HepG2 (cell line): ENCODE results near the gene ENTPD2. TPM values are rescaled to one million over a fixed set of nuclear protein-coding genes. Genes with fewer than 3 reads are reported as not detected.
A peak's percentile ranks its signal among the peaks of the same experiment; 100 is the strongest.

ENCODE experiments used
- ARNT2 ChIP-seq: sonication (generic); formaldehyde crosslinking; IDR thresholded peaks from 2 replicates; pipeline ENCODE4 v1.8.0; 2022; ENCODE audit warnings: mild to moderate bottlenecking, low read depth, missing genetic modification reagents, moderate library complexity
- FOSL1 ChIP-seq: sonication (generic); formaldehyde crosslinking; IDR thresholded peaks from 2 replicates; pipeline ENCODE4 v1.9.0; 2021; ENCODE audit warnings: missing genetic modification reagents, borderline replicate concordance
- IKZF1 ChIP-seq: fragments of 450-650 bp; IDR thresholded peaks from 2 replicates; pipeline ENCODE4 v1.7.1; 2016
- LBX2 ChIP-seq: sonication (generic); formaldehyde crosslinking; IDR thresholded peaks from 2 replicates; pipeline ENCODE4 v1.5.0; 2020; ENCODE audit warnings: missing genetic modification reagents, mild to moderate bottlenecking, borderline replicate concordance
- MXD1 ChIP-seq: sonication (generic); formaldehyde crosslinking; IDR thresholded peaks from 2 replicates; pipeline ENCODE4 v1.4.0; 2020; ENCODE audit warnings: mild to moderate bottlenecking, missing genetic modification reagents
- NFIC ChIP-seq: IDR thresholded peaks from 2 replicates; pipeline ENCODE4 v1.6.1; 2012; ENCODE audit warnings: mild to moderate bottlenecking, low read length, inconsistent platforms
- NFKBIZ ChIP-seq: IDR thresholded peaks from 2 replicates; pipeline ENCODE4 v1.6.1; 2018; ENCODE audit warnings: missing genetic modification reagents, missing compliant biosample characterization
- POLR2G ChIP-seq: fragments of 200-400 bp; formaldehyde crosslinking; IDR thresholded peaks from 2 replicates; pipeline ENCODE4 v1.6.1; 2018; ENCODE audit warnings: mild to moderate bottlenecking, low read depth, low read length, moderate library complexity
- RARG ChIP-seq: sonication (generic); formaldehyde crosslinking; IDR thresholded peaks from 2 replicates; pipeline ENCODE4 v1.4.0; 2020; ENCODE audit warnings: low read depth, mild to moderate bottlenecking, missing genetic modification reagents
- SALL2 ChIP-seq: sonication (generic); formaldehyde crosslinking; IDR thresholded peaks from 2 replicates; pipeline ENCODE4 v1.8.1; 2023; ENCODE audit warnings: mild to moderate bottlenecking, missing genetic modification reagents, inconsistent platforms
- SOX5 ChIP-seq: IDR thresholded peaks from 2 replicates; pipeline ENCODE4 v1.6.1; 2016; ENCODE audit warnings: borderline replicate concordance
- TBL1XR1 ChIP-seq: fragments of 150-350 bp; IDR thresholded peaks from 2 replicates; pipeline ENCODE4 v1.6.1; 2014; ENCODE audit warnings: borderline replicate concordance, low read length; ENCODE audit not compliant: partially characterized antibody
- TP53 ChIP-seq: sonication (generic); formaldehyde crosslinking; conservative IDR thresholded peaks from 2 replicates; pipeline ENCODE4 v1.4.0; 2020; ENCODE audit warnings: missing genetic modification reagents
- U2AF2 ChIP-seq: fragments of 200-400 bp; formaldehyde crosslinking; IDR thresholded peaks from 2 replicates; pipeline ENCODE4 v1.6.1; 2017; ENCODE audit warnings: low read depth, mild to moderate bottlenecking, low read length
- ZBTB20 ChIP-seq: sonication (generic); formaldehyde crosslinking; IDR thresholded peaks from 2 replicates; pipeline ENCODE4 v1.8.1; 2023; ENCODE audit warnings: missing genetic modification reagents, low read depth, mild to moderate bottlenecking, borderline replicate concordance
- ZBTB7A ChIP-seq: sonication (generic); formaldehyde crosslinking; IDR thresholded peaks from 2 replicates; pipeline ENCODE4 v1.8.0; 2022; ENCODE audit warnings: mild to moderate bottlenecking, missing genetic modification reagents
- ZKSCAN1 ChIP-seq: fragments of 150-350 bp; IDR thresholded peaks from 2 replicates; pipeline ENCODE4 v1.6.1; 2014; ENCODE audit warnings: low read length
- ZNF264 ChIP-seq: sonication (generic); formaldehyde crosslinking; IDR thresholded peaks from 2 replicates; pipeline ENCODE4 v1.4.0; 2020; ENCODE audit warnings: missing genetic modification reagents
- ZNF331 ChIP-seq: sonication (generic); formaldehyde crosslinking; IDR thresholded peaks from 2 replicates; pipeline ENCODE4 v1.4.0; 2020; ENCODE audit warnings: missing genetic modification reagents
- ZNF614 ChIP-seq: IDR thresholded peaks from 2 replicates; pipeline ENCODE4 v1.6.1; 2018; ENCODE audit warnings: missing biosample characterization, missing genetic modification reagents, inconsistent platforms, borderline replicate concordance
- ZNF773 ChIP-seq: sonication (generic); formaldehyde crosslinking; IDR thresholded peaks from 2 replicates; pipeline ENCODE4 v1.4.0; 2020; ENCODE audit warnings: missing genetic modification reagents, borderline replicate concordance
- ZSCAN21 ChIP-seq: sonication (generic); formaldehyde crosslinking; IDR thresholded peaks from 2 replicates; pipeline ENCODE4 v1.8.0; 2022; ENCODE audit warnings: mild to moderate bottlenecking, missing genetic modification reagents, moderate library complexity, borderline replicate concordance
- polyA plus RNA-seq, 8 experiments: library from polyadenylated mRNA; depleted of rRNA in 3 of 8; stranded (reverse) in 7 of 8; unstranded in 1 of 8; fragments of >200 nt; fragmentation: Illumina TruSeq in 4 of 8; extraction: Trizol in 4 of 8; gene quantifications; 2 replicates each; pipeline versions ENCODE4 v1.2.1 to v1.2.3, GENCODE V29; 2011 to 2016; ENCODE audit warnings: low read depth in 4 of 8, missing spikeins in 1 of 8, mixed read lengths in 1 of 8; ENCODE audit not compliant: insufficient read depth in 1 of 8
- total RNA-seq, 5 experiments: library from RNA; depleted of rRNA; stranded (reverse); fragments of >200 nt; fragmentation: Illumina TruSeq; extraction: Trizol; gene quantifications; 2 replicates each; pipeline ENCODE4 v1.2.3, GENCODE V29; 2016; ENCODE audit warnings: low read depth in 1 of 5
- TF ChIP-seq, protein P1 (sequence below): sonication (generic); formaldehyde crosslinking; IDR thresholded peaks from 2 replicates; pipeline ENCODE4 v1.4.0; 2020; ENCODE audit warnings: mild to moderate bottlenecking, missing genetic modification reagents
- TF ChIP-seq, protein P2 (sequence below): sonication (generic); formaldehyde crosslinking; IDR thresholded peaks from 2 replicates; pipeline ENCODE4 v1.4.0; 2020; ENCODE audit warnings: missing genetic modification reagents; ENCODE audit errors: not compliant biosample characterization

ENTPD2 gene
- total and polyA plus RNA-seq, 2 of the 13 experiments (the other 11 are each of a cell fraction or from before 2014, with no cell fraction given), result 0.95 to 3.2 TPM

- no peak for TF ChIP-seq RARG
- TF ChIP-seq TBL1XR1, result no peak
- TF ChIP-seq ZNF264 (CRISPR knock-in tag), result no peak
- peak; percentile 57; the same call in 1 of the 2 replicates for TF ChIP-seq TP53 (CRISPR knock-in tag)
- peak; percentile 77 for TF ChIP-seq SALL2 (CRISPR knock-in tag)
- TF ChIP-seq ZNF614 (CRISPR knock-in tag), result peak; percentile 51; the same call in 1 of the 2 replicates
- TF ChIP-seq ZNF331 (CRISPR knock-in tag), result peak; percentile 63
- no peak for TF ChIP-seq LBX2 (CRISPR knock-in tag)
- TF ChIP-seq ZBTB20, result 0 out of 2 replicates have a peak, but pooled peaks have one; percentile 32
- no peak for TF ChIP-seq FOSL1
- TF ChIP-seq NFIC, result no peak
- TF ChIP-seq, protein P1, sequence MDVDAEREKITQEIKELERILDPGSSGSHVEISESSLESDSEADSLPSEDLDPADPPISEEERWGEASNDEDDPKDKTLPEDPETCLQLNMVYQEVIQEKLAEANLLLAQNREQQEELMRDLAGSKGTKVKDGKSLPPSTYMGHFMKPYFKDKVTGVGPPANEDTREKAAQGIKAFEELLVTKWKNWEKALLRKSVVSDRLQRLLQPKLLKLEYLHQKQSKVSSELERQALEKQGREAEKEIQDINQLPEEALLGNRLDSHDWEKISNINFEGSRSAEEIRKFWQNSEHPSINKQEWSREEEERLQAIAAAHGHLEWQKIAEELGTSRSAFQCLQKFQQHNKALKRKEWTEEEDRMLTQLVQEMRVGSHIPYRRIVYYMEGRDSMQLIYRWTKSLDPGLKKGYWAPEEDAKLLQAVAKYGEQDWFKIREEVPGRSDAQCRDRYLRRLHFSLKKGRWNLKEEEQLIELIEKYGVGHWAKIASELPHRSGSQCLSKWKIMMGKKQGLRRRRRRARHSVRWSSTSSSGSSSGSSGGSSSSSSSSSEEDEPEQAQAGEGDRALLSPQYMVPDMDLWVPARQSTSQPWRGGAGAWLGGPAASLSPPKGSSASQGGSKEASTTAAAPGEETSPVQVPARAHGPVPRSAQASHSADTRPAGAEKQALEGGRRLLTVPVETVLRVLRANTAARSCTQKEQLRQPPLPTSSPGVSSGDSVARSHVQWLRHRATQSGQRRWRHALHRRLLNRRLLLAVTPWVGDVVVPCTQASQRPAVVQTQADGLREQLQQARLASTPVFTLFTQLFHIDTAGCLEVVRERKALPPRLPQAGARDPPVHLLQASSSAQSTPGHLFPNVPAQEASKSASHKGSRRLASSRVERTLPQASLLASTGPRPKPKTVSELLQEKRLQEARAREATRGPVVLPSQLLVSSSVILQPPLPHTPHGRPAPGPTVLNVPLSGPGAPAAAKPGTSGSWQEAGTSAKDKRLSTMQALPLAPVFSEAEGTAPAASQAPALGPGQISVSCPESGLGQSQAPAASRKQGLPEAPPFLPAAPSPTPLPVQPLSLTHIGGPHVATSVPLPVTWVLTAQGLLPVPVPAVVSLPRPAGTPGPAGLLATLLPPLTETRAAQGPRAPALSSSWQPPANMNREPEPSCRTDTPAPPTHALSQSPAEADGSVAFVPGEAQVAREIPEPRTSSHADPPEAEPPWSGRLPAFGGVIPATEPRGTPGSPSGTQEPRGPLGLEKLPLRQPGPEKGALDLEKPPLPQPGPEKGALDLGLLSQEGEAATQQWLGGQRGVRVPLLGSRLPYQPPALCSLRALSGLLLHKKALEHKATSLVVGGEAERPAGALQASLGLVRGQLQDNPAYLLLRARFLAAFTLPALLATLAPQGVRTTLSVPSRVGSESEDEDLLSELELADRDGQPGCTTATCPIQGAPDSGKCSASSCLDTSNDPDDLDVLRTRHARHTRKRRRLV (CRISPR knock-in tag), result no peak
- no peak; the same call in 1 of the 2 replicates for TF ChIP-seq ZSCAN21 (CRISPR knock-in tag)
- TF ChIP-seq ARNT2 (CRISPR knock-in tag), result no peak; the same call in 1 of the 2 replicates
- 0 out of 2 replicates have a peak, but pooled peaks have one; percentile 37 for TF ChIP-seq ZNF773 (CRISPR knock-in tag)
- peak; percentile 23; the same call in 1 of the 2 replicates for TF ChIP-seq NFKBIZ
- TF ChIP-seq, protein P2, sequence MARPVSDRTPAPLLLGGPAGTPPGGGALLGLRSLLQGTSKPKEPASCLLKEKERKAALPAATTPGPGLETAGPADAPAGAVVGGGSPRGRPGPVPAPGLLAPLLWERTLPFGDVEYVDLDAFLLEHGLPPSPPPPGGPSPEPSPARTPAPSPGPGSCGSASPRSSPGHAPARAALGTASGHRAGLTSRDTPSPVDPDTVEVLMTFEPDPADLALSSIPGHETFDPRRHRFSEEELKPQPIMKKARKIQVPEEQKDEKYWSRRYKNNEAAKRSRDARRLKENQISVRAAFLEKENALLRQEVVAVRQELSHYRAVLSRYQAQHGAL (CRISPR knock-in tag), result peak; percentile 51
- peak; percentile 99 for TF ChIP-seq MXD1 (CRISPR knock-in tag)
- peak; percentile 84 for TF ChIP-seq POLR2G
- TF ChIP-seq ZBTB7A (CRISPR knock-in tag), result 0 out of 2 replicates have a peak, but pooled peaks have one; percentile 65
- TF ChIP-seq U2AF2, result no peak
- TF ChIP-seq IKZF1, result no peak
- no peak for TF ChIP-seq ZKSCAN1
- TF ChIP-seq SOX5, result no peak
Measured at GRCh38 chr9:137086531-137087408, 32.9 kb upstream of the ENTPD2 start, which contains the start of gene MAN1B1 (continued).
